Hepatocyte (in vitro differentiated cells): Measurements from ENCODE around the gene PFN4.

ENCODE experiments used
- CTCF ChIP-seq: fragments of 200-600 bp; sonication (generic); IDR thresholded peaks from 2 replicates; pipeline ENCODE4 v1.5.1; 2016; ENCODE audit warnings: antibody characterized with exemption, mild to moderate bottlenecking; ENCODE audit not compliant: poor library complexity
- EZH2 ChIP-seq: fragments of 200-600 bp; sonication (generic); IDR thresholded peaks from 2 replicates; pipeline ENCODE4 v1.6.1; 2016; ENCODE audit warnings: antibody characterized with exemption, mild to moderate bottlenecking, borderline replicate concordance

- no peak for TF ChIP-seq CTCF
- TF ChIP-seq EZH2: no peak
Measured at GRCh38 chr2:24158131-24158530, 35.0 kb upstream of the PFN4 start.
